GM12865 (cell line): Measurements from ENCODE around the gene UNC5B.
A peak's percentile ranks its signal among the peaks of the same experiment; 100 is the strongest.

Experiments used
- DNase-seq: peaks from one replicate; pipeline ENCODE4 v3.0.0; 2010; ENCODE audit warnings: low read depth
- H3K4me3 ChIP-seq: 2 replicates; pipeline ENCODE4 v1.5.1; 2011; ENCODE audit warnings: mild to moderate bottlenecking, low read depth, low read length, control low read depth
- CTCF ChIP-seq: IDR thresholded peaks from 2 replicates; pipeline ENCODE4 v1.5.1; 2011; ENCODE audit warnings: low read length, control low read depth, low read depth, inconsistent platforms; ENCODE audit not compliant: insufficient read depth; ENCODE audit errors: missing control alignments

The UNC5B gene

GRCh38 chr10:71239131-71239915 lies 27.0 kb downstream of the UNC5B start:
- no peak for TF ChIP-seq CTCF
- H3K4me3 ChIP-seq, result no peak overlapping the region
- no peak for DNase-seq

GRCh38 chr10:71239946-71240795 lies 27.8 kb downstream of the UNC5B start:
- H3K4me3 ChIP-seq, result no peak overlapping the region

GRCh38 chr10:71241114-71241829 lies 28.9 kb downstream of the UNC5B start:
- no peak overlapping the region for H3K4me3 ChIP-seq
- no peak for DNase-seq
- TF ChIP-seq CTCF, result no peak

More at GRCh38 chr10:71239946-71240795, 27.8 kb downstream of the UNC5B start:
- TF ChIP-seq CTCF, result no peak
- DNase-seq, result peak; percentile 17

GRCh38 chr10:71241830-71242621 lies 29.7 kb downstream of the UNC5B start:
- TF ChIP-seq CTCF, result no peak
- H3K4me3 ChIP-seq, result no peak overlapping the region
- DNase-seq, result no peak

- no peak for TF ChIP-seq CTCF
These were observed 30.2 kb downstream of the UNC5B start for GRCh38 chr10:71242622-71243009.

GRCh38 chr10:71243756-71244395 lies 31.5 kb downstream of the UNC5B start:
- DNase-seq, result no peak
- TF ChIP-seq CTCF, result no peak
- no peak overlapping the region for H3K4me3 ChIP-seq

More at GRCh38 chr10:71242622-71243009, 30.2 kb downstream of the UNC5B start:
- H3K4me3 ChIP-seq, result no peak overlapping the region
- DNase-seq, result no peak
